CD4-positive, alpha-beta T cell (primary cell): ENCODE results near the gene PLCXD1. TPM values are rescaled to one million over a fixed set of nuclear protein-coding genes. Genes with fewer than 3 reads are reported as not detected.

Experiments used
- ATAC-seq: fragments of 200-7000 bp; cut with Tn5 transposase; one replicate; pipeline ENCODE4 v1.10.0; 2022; ENCODE audit warnings: mild to moderate bottlenecking; ENCODE audit not compliant: poor library complexity
- CTCF ChIA-PET: fragments of 350-600 bp; sonication (Branson Sonifier 250); formaldehyde crosslinking; loops from one replicate; lab custom pipeline; 2021; ENCODE audit warnings: antibody characterized with exemption, inconsistent platforms; lab: Charles Lee
- POLR2A ChIA-PET: fragments of 350-600 bp; sonication (Branson Sonifier 250); formaldehyde crosslinking; loops from one replicate; lab custom pipeline; 2021; ENCODE audit warnings: antibody characterized with exemption, inconsistent platforms; lab: Charles Lee
- DNase-seq, 14 experiments: peaks; one replicate each; pipeline ENCODE4 v3.0.0-alpha.2; 2013 to 2020; ENCODE audit warnings: mixed read lengths in 2 of 14
- H3K27ac ChIP-seq, 2 donors: one replicate each; pipeline versions ENCODE4 v1.5.1 to v1.7.0; 2013; ENCODE audit warnings: low read length in 2 of 2, low read depth in 1 of 2, mild to moderate bottlenecking in 1 of 2
- H3K27me3 ChIP-seq, 2 experiments: 1 replicate in 1 of 2; 2 replicates in 1 of 2; pipeline versions ENCODE4 v1.6.1 to v1.7.0; 2013; ENCODE audit warnings: low read length in 2 of 2, control low read depth in 1 of 2, mild to moderate bottlenecking in 1 of 2, moderate library complexity in 1 of 2; ENCODE audit not compliant: insufficient read depth in 2 of 2, control insufficient read depth in 1 of 2
- H3K36me3 ChIP-seq: one replicate; pipeline ENCODE4 v1.6.1; 2013; ENCODE audit warnings: low read length, control low read depth; ENCODE audit not compliant: insufficient read depth
- H3K4me1 ChIP-seq: one replicate; pipeline ENCODE4 v1.6.1; 2013; ENCODE audit warnings: low read length, control low read depth; ENCODE audit not compliant: insufficient read depth
- H3K4me3 ChIP-seq: one replicate; pipeline ENCODE4 v1.5.1; 2013; ENCODE audit warnings: mild to moderate bottlenecking, low read length, moderate library complexity
- H3K9me3 ChIP-seq, 2 experiments: 1 replicate in 1 of 2; 2 replicates in 1 of 2; pipeline versions ENCODE4 v1.6.1 to v1.7.0; 2013; ENCODE audit warnings: low read length in 2 of 2, mild to moderate bottlenecking in 2 of 2, control low read depth in 1 of 2, moderate library complexity in 1 of 2; ENCODE audit not compliant: control insufficient read depth in 1 of 2, insufficient read depth in 1 of 2
- H3K27ac Mint-ChIP-seq: one replicate; pipeline ENCODE4 v1.8.0; 2020; ENCODE audit warnings: mixed read lengths
- H3K27me3 Mint-ChIP-seq: one replicate; pipeline ENCODE4 v1.8.0; 2021; ENCODE audit warnings: mixed read lengths
- H3K36me3 Mint-ChIP-seq: one replicate; pipeline ENCODE4 v1.8.0; 2021; ENCODE audit warnings: low read depth, mixed read lengths
- H3K4me1 Mint-ChIP-seq: one replicate; pipeline ENCODE4 v1.8.0; 2021; ENCODE audit warnings: low read depth, mixed read lengths
- H3K4me3 Mint-ChIP-seq: one replicate; pipeline ENCODE4 v1.8.0; 2020; ENCODE audit warnings: mild to moderate bottlenecking, mixed read lengths
- H3K9me3 Mint-ChIP-seq: one replicate; pipeline ENCODE4 v1.8.0; 2020; ENCODE audit warnings: mixed read lengths
- intact Hi-C, 2 experiments: fragments of 100-400 bp; cut with DNase I in 1 of 2; cut with micrococcal nuclease in 1 of 2; formaldehyde crosslinking; loops; one replicate each; pipeline versions ENCODE4 v1.15.1 to v1.9.0; 2023 to 2025; cut with DNase I, micrococcal nuclease
- total RNA-seq, 174 experiments: library from RNA in 2 of 174; stranded (reverse) in 2 of 174; gene quantifications; one replicate each; pipeline ENCODE4 v1.2.3 and lab custom pipeline; 2021 to 2026
- TF ChIP-seq, protein P1 (sequence below): fragments of 200-600 bp; IDR thresholded peaks from one replicate; pipeline ENCODE4 v1.8.0; 2022; ENCODE audit warnings: antibody characterized with exemption, mild to moderate bottlenecking

The PLCXD1 gene
- total RNA-seq, 2 experiments from 2014 or later = 33.0 to 35.8 TPM

DNA sequence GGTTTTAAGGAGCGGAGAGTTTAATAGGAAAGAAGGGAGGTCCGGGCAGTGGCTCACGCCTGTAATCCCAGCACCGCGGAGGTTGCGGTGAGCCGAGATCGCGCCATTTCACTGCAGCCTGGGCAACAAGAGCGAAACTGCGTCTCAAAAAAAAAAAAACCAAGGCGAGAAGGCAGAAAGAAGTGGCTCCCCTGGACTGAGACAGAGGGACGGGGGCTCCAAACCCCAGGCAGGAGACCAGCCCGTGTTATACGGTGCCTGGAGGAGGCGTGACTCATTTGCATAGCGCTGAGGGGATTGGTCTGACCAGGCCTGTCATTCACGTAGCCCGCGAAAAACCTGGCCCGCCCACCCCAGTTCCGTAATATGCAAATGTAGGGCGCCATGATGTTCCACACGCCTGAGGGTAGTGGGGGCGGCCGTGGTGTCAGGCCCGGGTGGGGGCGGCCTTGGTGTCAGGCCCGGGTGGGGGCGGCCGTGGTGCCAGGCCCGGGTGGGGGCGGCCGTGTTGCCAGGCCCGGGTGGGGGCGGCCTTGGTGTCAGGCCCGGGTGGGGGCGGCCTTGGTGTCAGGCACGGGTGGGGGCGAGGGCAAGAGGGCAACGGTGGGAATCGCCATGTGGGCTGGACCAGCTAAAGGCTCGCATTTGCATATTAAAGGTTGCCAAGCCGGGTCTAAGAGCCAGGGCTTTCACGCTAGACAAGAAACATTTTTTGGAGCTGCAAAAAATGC is 2.1 kb downstream of the PLCXD1 start:
- DNase-seq (peak; percentile 77 to 94 (median 85)), ATAC-seq (peak; percentile 98)
- H3K4me3 ChIP-seq = peak overlapping the region; percentile 55
- TF ChIP-seq, protein P1, sequence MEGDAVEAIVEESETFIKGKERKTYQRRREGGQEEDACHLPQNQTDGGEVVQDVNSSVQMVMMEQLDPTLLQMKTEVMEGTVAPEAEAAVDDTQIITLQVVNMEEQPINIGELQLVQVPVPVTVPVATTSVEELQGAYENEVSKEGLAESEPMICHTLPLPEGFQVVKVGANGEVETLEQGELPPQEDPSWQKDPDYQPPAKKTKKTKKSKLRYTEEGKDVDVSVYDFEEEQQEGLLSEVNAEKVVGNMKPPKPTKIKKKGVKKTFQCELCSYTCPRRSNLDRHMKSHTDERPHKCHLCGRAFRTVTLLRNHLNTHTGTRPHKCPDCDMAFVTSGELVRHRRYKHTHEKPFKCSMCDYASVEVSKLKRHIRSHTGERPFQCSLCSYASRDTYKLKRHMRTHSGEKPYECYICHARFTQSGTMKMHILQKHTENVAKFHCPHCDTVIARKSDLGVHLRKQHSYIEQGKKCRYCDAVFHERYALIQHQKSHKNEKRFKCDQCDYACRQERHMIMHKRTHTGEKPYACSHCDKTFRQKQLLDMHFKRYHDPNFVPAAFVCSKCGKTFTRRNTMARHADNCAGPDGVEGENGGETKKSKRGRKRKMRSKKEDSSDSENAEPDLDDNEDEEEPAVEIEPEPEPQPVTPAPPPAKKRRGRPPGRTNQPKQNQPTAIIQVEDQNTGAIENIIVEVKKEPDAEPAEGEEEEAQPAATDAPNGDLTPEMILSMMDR = no peak
- CTCF ChIA-PET = no interaction called here
- POLR2A ChIA-PET = no interaction called here
- Mint-ChIP-seq H3K4me1 (peaks cover 28% of the 10 kb centered on the region), H3K27me3 (no peaks in the 10 kb centered on the region), H3K36me3 (peaks cover 28% of the 10 kb centered on the region), H3K9me3 (no peaks in the 10 kb centered on the region), H3K4me3 (peak overlapping the region; percentile 95), H3K27ac (peak overlapping the region; percentile 91)
- peaks cover 9% of the 10 kb centered on the region for H3K36me3 ChIP-seq
- no peak overlapping the region for H3K27ac ChIP-seq
- intact Hi-C loops = loop anchor here (2.0 to 5.0 kb wide), 3 partner anchors 36 to 1274 kb away; partner anchors contain the start of genes GTPBP6 (in 1 of the 2) and PPP2R3B (in 1 of the 2)
- peaks cover 23% of the 10 kb centered on the region for H3K4me1 ChIP-seq
- no peaks in the 10 kb centered on the region for H3K27me3 ChIP-seq
- no peaks in the 10 kb centered on the region for H3K9me3 ChIP-seq

DNA sequence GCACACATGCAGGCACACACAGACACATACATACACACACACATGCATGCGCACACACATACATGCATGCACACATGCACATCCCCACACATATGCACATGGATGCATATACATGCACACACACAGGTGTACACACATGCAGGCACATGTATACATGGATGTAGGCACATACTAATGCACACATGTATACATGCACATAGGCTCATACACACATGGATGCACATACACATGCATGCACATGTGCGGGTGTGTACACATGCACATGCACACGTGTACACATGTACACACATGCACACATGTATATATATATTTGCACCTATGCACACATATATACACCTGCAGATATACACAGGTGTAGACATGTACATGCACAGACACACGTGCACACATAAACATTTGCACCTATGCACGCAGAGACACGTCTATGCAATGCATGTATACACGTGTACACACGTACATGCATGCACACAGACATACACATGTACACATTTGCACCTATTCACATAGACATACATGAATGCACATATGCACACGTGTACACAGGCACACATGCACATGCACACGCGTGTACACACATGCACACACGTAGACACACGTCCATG is 4.0 kb downstream of the PLCXD1 start:
- Histone ChIP-seq H3K27me3 (no peaks in the 10 kb centered on the region), H3K27ac (no peak overlapping the region), H3K4me3 (no peak overlapping the region), H3K4me1 (peaks cover 14% of the 10 kb centered on the region), H3K36me3 (peaks cover 9% of the 10 kb centered on the region), H3K9me3 (no peaks in the 10 kb centered on the region)
- H3K36me3 Mint-ChIP-seq = peaks cover 38% of the 10 kb centered on the region
- no peak for DNase-seq
- POLR2A ChIA-PET = no interaction called here
- peaks cover 16% of the 10 kb centered on the region for H3K4me1 Mint-ChIP-seq
- peak overlapping the region; percentile 84 for H3K4me3 Mint-ChIP-seq
- H3K9me3 Mint-ChIP-seq = no peaks in the 10 kb centered on the region
- CTCF ChIA-PET = no interaction called here
- intact Hi-C loops = loop anchor here in 1 of 2 experiments (2.0 kb wide), 1 partner anchor 32 kb away; no protein-coding TSS in a partner anchor
- no peak for ATAC-seq
- no peaks in the 10 kb centered on the region for H3K27me3 Mint-ChIP-seq
- no peak overlapping the region for H3K27ac Mint-ChIP-seq
- TF ChIP-seq, protein P1 = no peak

DNA sequence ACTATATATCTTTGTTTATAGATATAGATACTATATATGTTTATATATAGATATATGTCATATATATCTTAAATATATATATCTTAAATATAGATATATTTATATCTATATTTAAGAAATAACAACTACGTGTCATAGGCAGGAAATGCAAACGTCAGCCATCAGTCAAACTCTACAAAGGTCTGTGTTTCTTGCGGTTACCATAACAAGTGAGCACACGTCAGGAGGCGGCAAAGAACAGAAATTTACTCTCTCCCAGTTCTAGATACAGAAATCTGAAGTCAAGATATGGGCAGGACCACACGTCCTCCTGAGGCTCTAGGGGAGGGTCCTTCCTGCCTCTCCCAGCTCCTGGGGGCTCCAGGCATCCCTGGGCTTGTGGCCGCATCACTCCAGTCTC is 6.5 kb downstream of the PLCXD1 start:
- Mint-ChIP-seq H3K36me3 (peaks cover 44% of the 10 kb centered on the region), H3K27me3 (no peaks in the 10 kb centered on the region), H3K9me3 (no peaks in the 10 kb centered on the region), H3K4me1 (peaks cover 10% of the 10 kb centered on the region), H3K4me3 (no peak overlapping the region), H3K27ac (peak overlapping the region; percentile 44)
- H3K4me1 ChIP-seq = peaks cover 6% of the 10 kb centered on the region
- intact Hi-C loops = no loop called here
- ATAC-seq (no peak), DNase-seq (peak in 2 of 14 experiments; percentile 22 to 30)
- TF ChIP-seq, protein P1 = no peak
- peaks cover 0 to under 1% of the 10 kb centered on the region in 2 experiments for H3K9me3 ChIP-seq
- ChIA-PET POLR2A (no interaction called here), CTCF (no interaction called here)
- H3K27me3 ChIP-seq = no peaks in the 10 kb centered on the region
- no peak overlapping the region for H3K27ac ChIP-seq
- peaks cover 16% of the 10 kb centered on the region for H3K36me3 ChIP-seq
- H3K4me3 ChIP-seq = no peak overlapping the region
